Fibroblast of lung (primary cell): Measurements from ENCODE around the gene NUDT4. TPM values are rescaled to one million over a fixed set of nuclear protein-coding genes. Genes with fewer than 3 reads are reported as not detected.

ENCODE experiments used
- DNase-seq, 2 donors: peaks; one replicate each; pipeline versions ENCODE4 v3.0.0 to v3.0.0-alpha.2; 2010; ENCODE audit warnings: low read depth in 2 of 2
- H2AFZ ChIP-seq: 2 replicates; pipeline ENCODE4 v1.5.1; 2012; ENCODE audit warnings: low read length, control low read depth, inconsistent platforms
- H3K27ac ChIP-seq: 2 replicates; pipeline ENCODE4 v1.5.1; 2011; ENCODE audit warnings: low read length, control low read depth; ENCODE audit not compliant: insufficient read depth
- H3K27me3 ChIP-seq: 2 replicates; pipeline ENCODE4 v1.5.1; 2011; ENCODE audit warnings: mild to moderate bottlenecking, low read length; ENCODE audit not compliant: control insufficient read depth, insufficient read depth
- H3K36me3 ChIP-seq: 2 replicates; pipeline ENCODE4 v1.5.1; 2011; ENCODE audit warnings: low read length; ENCODE audit not compliant: control insufficient read depth, insufficient read depth
- H3K4me1 ChIP-seq: 2 replicates; pipeline ENCODE4 v1.5.1; 2011; ENCODE audit warnings: low read length; ENCODE audit not compliant: control insufficient read depth, insufficient read depth; ENCODE audit errors: extremely low read depth
- H3K4me2 ChIP-seq: 2 replicates; pipeline ENCODE4 v1.5.1; 2011; ENCODE audit warnings: low read length, control low read depth; ENCODE audit not compliant: insufficient read depth; ENCODE audit errors: extremely low read depth
- H3K4me3 ChIP-seq, 4 experiments: fragments of 200-600 bp in 1 of 4; sonication (generic) in 1 of 4; replicated peaks in 1 of 4; 2 replicates each; pipeline ENCODE4 v1.5.1; 2011 to 2016; ENCODE audit warnings: low read length in 4 of 4, low read depth in 3 of 4, mild to moderate bottlenecking in 3 of 4, control low read depth in 2 of 4, inconsistent platforms in 1 of 4, mixed read lengths in 1 of 4; ENCODE audit not compliant: insufficient read depth in 1 of 4; ENCODE audit errors: control extremely low read depth in 1 of 4
- H3K79me2 ChIP-seq: 2 replicates; pipeline ENCODE4 v1.5.1; 2012; ENCODE audit warnings: mild to moderate bottlenecking, low read length, inconsistent platforms; ENCODE audit not compliant: control insufficient read depth, insufficient read depth
- H3K9ac ChIP-seq: 2 replicates; pipeline ENCODE4 v1.5.1; 2011; ENCODE audit warnings: mild to moderate bottlenecking, low read length, control low read depth; ENCODE audit not compliant: insufficient read depth
- H3K9me3 ChIP-seq: 2 replicates; pipeline ENCODE4 v1.5.1; 2012; ENCODE audit warnings: low read depth, low read length; ENCODE audit not compliant: control insufficient read depth, insufficient read depth
- H4K20me1 ChIP-seq: 2 replicates; pipeline ENCODE4 v1.5.1; 2011; ENCODE audit warnings: low read length; ENCODE audit not compliant: control insufficient read depth, insufficient read depth; ENCODE audit errors: extremely low read depth
- EZH2 ChIP-seq: IDR thresholded peaks from 2 replicates; pipeline ENCODE4 v1.5.1; 2012; ENCODE audit warnings: low read length, control low read depth, mild to moderate bottlenecking; ENCODE audit errors: missing control alignments
- polyA minus RNA-seq: library from RNA; depleted of rRNA, polyadenylated mRNA; stranded (reverse); fragments of >200 nt; gene quantifications from 2 replicates; pipeline ENCODE4 v1.2.3, GENCODE V29; 2011; ENCODE audit warnings: low replicate concordance
- polyA plus RNA-seq, 2 donors: library from polyadenylated mRNA; depleted of rRNA in 1 of 2; stranded (reverse) in 1 of 2; unstranded in 1 of 2; fragments of >200 nt; gene quantifications; 2 replicates each; pipeline ENCODE4 v1.2.1, GENCODE V29; 2011 to 2012; ENCODE audit warnings: missing spikeins in 1 of 2
- total RNA-seq: library from RNA; depleted of rRNA; stranded (reverse); fragments of >200 nt; gene quantifications from 2 replicates; pipeline ENCODE4 v1.2.1, GENCODE V29; 2014
- TF ChIP-seq, protein P1 (sequence below), 2 donors: IDR thresholded peaks in 1 of 2; conservative IDR thresholded peaks in 1 of 2; 1 replicate in 1 of 2; 2 replicates in 1 of 2; pipeline ENCODE4 v1.5.1; 2011 to 2012; ENCODE audit warnings: low read length in 2 of 2, control low read depth in 1 of 2, inconsistent platforms in 1 of 2, low read depth in 1 of 2, mild to moderate bottlenecking in 1 of 2

Gene NUDT4
- 73.5 and 80.9 TPM in 2 replicates for total RNA-seq
- 56.6 and 60.3 TPM in 2 replicates for polyA plus RNA-seq
- 37.7 and 41.5 TPM in 2 replicates for polyA plus RNA-seq (2012)
- polyA minus RNA-seq: 5.1 and 7.3 TPM in 2 replicates

DNA sequence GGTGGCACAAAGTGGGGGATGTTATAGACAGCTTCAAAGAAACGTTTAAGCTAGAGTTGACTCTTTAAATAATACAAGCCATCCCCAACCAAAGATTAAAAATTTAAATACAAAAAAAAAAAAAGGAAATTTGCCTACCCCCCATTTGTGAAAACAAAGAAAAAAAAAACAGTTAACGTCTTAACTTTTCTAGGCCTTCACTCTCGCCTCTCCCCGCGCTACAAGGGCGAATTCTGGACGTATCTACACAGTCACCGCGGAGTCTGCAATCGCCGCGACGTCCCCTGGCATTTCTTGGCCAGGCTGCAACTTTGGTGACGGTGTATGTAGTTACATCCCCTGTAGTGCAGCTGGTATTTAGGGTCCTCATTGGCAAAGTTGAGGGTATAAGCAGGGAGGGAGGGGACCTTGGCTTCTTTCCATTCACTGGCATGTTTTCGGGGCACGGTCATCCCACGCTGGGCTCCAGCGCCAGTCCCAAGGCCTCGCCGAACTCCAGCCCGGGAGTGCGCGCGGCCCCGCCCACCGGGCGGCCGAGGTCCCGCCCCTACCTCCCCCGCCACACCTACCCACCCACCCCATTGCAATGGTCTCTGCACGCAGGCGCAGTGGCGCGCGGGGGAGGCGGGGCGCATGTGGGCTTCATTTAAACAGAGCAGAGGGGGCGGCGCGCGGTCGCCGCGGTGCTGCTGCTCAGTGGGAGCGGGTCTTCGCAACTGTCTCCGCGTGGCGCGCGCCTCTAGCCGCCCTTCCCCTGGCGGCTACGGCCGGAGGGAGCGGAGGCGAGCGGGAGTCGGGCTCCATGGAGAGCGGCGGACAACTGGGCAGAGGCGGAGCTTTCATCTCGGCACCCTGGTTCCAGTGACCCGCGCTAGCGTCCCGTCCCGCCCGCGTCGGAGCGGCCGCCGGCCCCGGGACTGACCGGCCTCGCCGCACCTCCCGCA, at the start of gene NUDT4:
TSS of gene NUDT4 (plus strand) at position 674 of the 944 bp plus-strand sequence. CDS start 398 bp downstream, outside the sequence.
- TF ChIP-seq EZH2: no peak
- TF ChIP-seq, protein P1, sequence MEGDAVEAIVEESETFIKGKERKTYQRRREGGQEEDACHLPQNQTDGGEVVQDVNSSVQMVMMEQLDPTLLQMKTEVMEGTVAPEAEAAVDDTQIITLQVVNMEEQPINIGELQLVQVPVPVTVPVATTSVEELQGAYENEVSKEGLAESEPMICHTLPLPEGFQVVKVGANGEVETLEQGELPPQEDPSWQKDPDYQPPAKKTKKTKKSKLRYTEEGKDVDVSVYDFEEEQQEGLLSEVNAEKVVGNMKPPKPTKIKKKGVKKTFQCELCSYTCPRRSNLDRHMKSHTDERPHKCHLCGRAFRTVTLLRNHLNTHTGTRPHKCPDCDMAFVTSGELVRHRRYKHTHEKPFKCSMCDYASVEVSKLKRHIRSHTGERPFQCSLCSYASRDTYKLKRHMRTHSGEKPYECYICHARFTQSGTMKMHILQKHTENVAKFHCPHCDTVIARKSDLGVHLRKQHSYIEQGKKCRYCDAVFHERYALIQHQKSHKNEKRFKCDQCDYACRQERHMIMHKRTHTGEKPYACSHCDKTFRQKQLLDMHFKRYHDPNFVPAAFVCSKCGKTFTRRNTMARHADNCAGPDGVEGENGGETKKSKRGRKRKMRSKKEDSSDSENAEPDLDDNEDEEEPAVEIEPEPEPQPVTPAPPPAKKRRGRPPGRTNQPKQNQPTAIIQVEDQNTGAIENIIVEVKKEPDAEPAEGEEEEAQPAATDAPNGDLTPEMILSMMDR (conservative IDR thresholded peaks at IDR 0.05 in 1 of 2, IDR thresholded peaks at IDR 0.05 in 1 of 2; ENCODE audit: low read depth in 1 of 2, low read length in 2 of 2): no peak
- Histone ChIP-seq H3K36me3 (no peaks in the 10 kb centered on the region), H3K27ac (peak within 1 kb of the TSS; percentile 78), H3K4me3 (peak within 1 kb of the TSS; percentile 83 to 97 (median 94)), H3K4me1 (peaks cover 4% of the 10 kb centered on the region), H3K9ac (peak within 1 kb of the TSS; percentile 70), H4K20me1 (no peaks in the 10 kb centered on the region), H3K4me2 (peak within 1 kb of the TSS; percentile 77), H3K9me3 (no peaks in the 10 kb centered on the region), H2AFZ (peak within 1 kb of the TSS; percentile 94), H3K79me2 (peaks cover 43% of the 10 kb centered on the region), H3K27me3 (no peaks in the 10 kb centered on the region)
- DNase-seq: peak; percentile 91 to 95

DNA sequence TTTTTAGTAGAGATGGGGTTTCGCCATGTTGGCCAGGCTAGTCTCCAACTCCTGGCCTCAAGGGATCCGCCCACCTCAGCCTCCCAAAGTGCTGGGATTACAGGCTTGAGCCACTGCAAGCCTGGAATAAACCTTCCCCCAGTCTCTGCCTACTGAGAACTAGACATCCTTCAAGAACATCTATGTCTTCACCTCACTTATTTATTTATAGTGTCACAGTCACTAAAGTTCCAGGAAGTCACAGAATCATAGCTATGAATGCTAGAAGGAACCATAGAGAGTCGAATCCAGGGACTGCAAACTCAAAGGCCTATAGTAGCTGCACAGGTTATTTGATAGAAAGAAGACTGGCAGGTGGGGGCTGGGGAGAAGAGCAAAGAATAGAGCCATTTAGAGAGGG, 44.7 kb upstream of the NUDT4 start:
- no peak for TF ChIP-seq EZH2
- TF ChIP-seq, protein P1 (conservative IDR thresholded peaks at IDR 0.05 in 1 of 2, IDR thresholded peaks at IDR 0.05 in 1 of 2; ENCODE audit: low read depth in 1 of 2, low read length in 2 of 2): no peak
- Histone ChIP-seq H4K20me1 (no peaks in the 10 kb centered on the region), H3K4me3 (no peak overlapping the region), H3K27me3 (no peaks in the 10 kb centered on the region), H3K79me2 (no peaks in the 10 kb centered on the region), H3K9me3 (no peaks in the 10 kb centered on the region), H3K27ac (no peak overlapping the region), H2AFZ (no peak overlapping the region), H3K4me2 (no peak overlapping the region), H3K9ac (no peak overlapping the region), H3K36me3 (no peaks in the 10 kb centered on the region), H3K4me1 (no peaks in the 10 kb centered on the region)
- no peak for DNase-seq

DNA sequence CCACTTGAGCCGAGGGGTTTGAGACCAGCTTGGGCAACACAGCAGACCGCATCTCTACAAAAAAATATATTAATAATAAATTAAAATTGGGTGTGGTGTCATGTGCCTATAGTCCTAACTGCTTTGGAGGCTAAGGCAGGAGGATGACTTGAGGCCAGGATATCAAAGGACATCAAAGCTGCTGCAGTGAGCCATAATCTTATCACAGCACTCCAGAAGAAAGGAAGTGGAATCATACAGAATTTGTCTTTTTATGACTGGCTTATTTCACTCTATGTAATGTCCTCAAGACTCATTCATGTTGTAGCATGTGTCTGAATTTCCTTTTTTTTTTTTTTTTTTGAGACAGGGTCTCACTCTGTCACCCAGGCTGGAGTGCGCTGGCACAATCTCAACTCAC, 43.9 kb upstream of the NUDT4 start:
- no peaks in the 10 kb centered on the region for H3K79me2 ChIP-seq
- no peak overlapping the region for H3K4me2 ChIP-seq
- no peak overlapping the region for H2AFZ ChIP-seq

More for the DNA sequence above, 43.9 kb upstream of the NUDT4 start:
- no peak for TF ChIP-seq EZH2
- TF ChIP-seq, protein P1 (conservative IDR thresholded peaks at IDR 0.05 in 1 of 2, IDR thresholded peaks at IDR 0.05 in 1 of 2; ENCODE audit: low read depth in 1 of 2, low read length in 2 of 2): no peak
- no peaks in the 10 kb centered on the region for H3K36me3 ChIP-seq
- H4K20me1 ChIP-seq: no peaks in the 10 kb centered on the region
- H3K27ac ChIP-seq: no peak overlapping the region
- no peaks in the 10 kb centered on the region for H3K27me3 ChIP-seq
- H3K4me1 ChIP-seq: no peaks in the 10 kb centered on the region
- H3K9ac ChIP-seq: no peak overlapping the region
- no peak overlapping the region for H3K4me3 ChIP-seq
- DNase-seq: no peak
- no peaks in the 10 kb centered on the region for H3K9me3 ChIP-seq
